B cell (primary cell): Measurements from ENCODE around the gene RANBP9.

Experiments used
- CTCF ChIP-seq: fragments of 200-600 bp; IDR thresholded peaks from one replicate; pipeline ENCODE4 v1.8.0; 2022; ENCODE audit warnings: antibody characterized with exemption, mild to moderate bottlenecking
- EZH2 ChIP-seq: IDR thresholded peaks from 2 replicates; pipeline ENCODE4 v1.6.1; 2012; ENCODE audit warnings: borderline replicate concordance, low read depth, mild to moderate bottlenecking, moderate library complexity, low read length; ENCODE audit not compliant: insufficient read depth, poor library complexity, severe bottlenecking

DNA sequence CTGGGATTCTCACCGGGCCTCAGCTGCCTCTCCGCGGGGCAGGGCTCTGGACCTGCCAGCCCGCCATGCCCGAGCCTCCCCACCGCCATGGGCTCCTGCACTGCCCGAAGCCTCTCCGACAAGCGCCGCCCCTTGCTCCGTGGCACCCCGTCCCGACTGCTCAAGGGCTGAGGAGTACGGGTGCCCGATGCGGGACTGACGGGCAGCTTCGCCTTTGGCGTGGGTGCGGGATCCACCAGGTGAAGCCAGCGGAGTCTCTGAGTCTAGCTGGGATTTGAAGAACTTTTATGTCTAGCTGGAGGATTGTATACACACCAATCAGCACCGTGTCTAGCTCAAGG, 5.3 kb upstream of the RANBP9 start:
- TF ChIP-seq EZH2 (no peak), CTCF (no peak)
